NT2/D1 (cell line): Measurements from ENCODE around the gene PPTC7.
"Not testable (repeated sequence)": the region's sequence is repeated elsewhere in the genome, so short reads cannot be mapped to it uniquely, and the experiment has no call there.

Source experiments
- DNase-seq: peaks from one replicate; pipeline ENCODE4 v3.0.0-alpha.2; 2011; ENCODE audit warnings: low read depth, low spot score
- H3K27me3 ChIP-seq: 2 replicates; pipeline ENCODE4 v1.6.0; 2011; ENCODE audit warnings: mild to moderate bottlenecking; ENCODE audit not compliant: insufficient read length, insufficient read depth
- H3K36me3 ChIP-seq: 2 replicates; pipeline ENCODE4 v1.6.1; 2011; ENCODE audit warnings: mild to moderate bottlenecking, low read length, mixed read lengths; ENCODE audit not compliant: insufficient read depth, insufficient read length
- H3K4me1 ChIP-seq: 2 replicates; pipeline ENCODE4 v1.5.1; 2011; ENCODE audit not compliant: insufficient read depth, insufficient read length
- H3K4me3 ChIP-seq: 2 replicates; pipeline ENCODE4 v1.5.1; 2011; ENCODE audit warnings: low read depth; ENCODE audit not compliant: insufficient read length
- H3K9ac ChIP-seq: 2 replicates; pipeline ENCODE4 v1.6.0; 2011; ENCODE audit warnings: low read depth; ENCODE audit not compliant: insufficient read length
- H3K9me3 ChIP-seq: 2 replicates; pipeline ENCODE4 v1.5.1; 2011; ENCODE audit warnings: mild to moderate bottlenecking, low read length; ENCODE audit not compliant: insufficient read depth
- SUZ12 ChIP-seq: IDR thresholded peaks from 2 replicates; pipeline ENCODE4 v1.6.1; 2011; ENCODE audit not compliant: insufficient read length, insufficient read depth; ENCODE audit errors: extremely low read depth
- YY1 ChIP-seq: IDR thresholded peaks from 2 replicates; pipeline ENCODE4 v1.6.1; 2011; ENCODE audit not compliant: insufficient read length, insufficient read depth
- ZNF274 ChIP-seq: IDR thresholded peaks from 2 replicates; pipeline ENCODE4 v1.6.1; 2011; ENCODE audit warnings: mild to moderate bottlenecking, low read depth, low read length

PPTC7 gene

DNA sequence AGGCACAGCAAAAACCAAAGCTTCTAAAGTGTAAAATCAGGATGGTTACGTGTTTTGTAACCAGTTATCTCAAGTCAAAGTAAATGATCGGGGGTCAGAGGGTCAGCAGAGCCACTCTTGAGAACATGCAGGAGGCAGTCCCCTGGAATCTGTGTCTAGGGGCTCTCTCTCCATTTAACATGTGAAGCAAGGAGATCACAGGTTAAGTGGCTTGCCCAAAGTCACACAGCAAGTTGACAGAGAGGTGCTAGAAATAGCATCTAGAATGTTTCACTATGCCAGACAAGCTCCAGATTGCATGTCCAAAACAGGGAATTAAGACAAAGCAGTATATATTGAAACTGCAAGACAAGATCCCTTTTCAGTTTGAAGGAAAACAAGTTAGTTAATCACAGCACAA lies 33.4 kb downstream of the PPTC7 start:
- no peaks in the 10 kb centered on the region for H3K4me1 ChIP-seq
- no peak for TF ChIP-seq ZNF274
- no peak for TF ChIP-seq YY1
- TF ChIP-seq SUZ12: no peak
- no peaks in the 10 kb centered on the region for H3K9me3 ChIP-seq
- no peak for DNase-seq
- no peaks in the 10 kb centered on the region for H3K27me3 ChIP-seq
- peaks cover 20% of the 10 kb centered on the region for H3K36me3 ChIP-seq
- H3K9ac ChIP-seq: no peak overlapping the region
- H3K4me3 ChIP-seq: no peak overlapping the region

DNA sequence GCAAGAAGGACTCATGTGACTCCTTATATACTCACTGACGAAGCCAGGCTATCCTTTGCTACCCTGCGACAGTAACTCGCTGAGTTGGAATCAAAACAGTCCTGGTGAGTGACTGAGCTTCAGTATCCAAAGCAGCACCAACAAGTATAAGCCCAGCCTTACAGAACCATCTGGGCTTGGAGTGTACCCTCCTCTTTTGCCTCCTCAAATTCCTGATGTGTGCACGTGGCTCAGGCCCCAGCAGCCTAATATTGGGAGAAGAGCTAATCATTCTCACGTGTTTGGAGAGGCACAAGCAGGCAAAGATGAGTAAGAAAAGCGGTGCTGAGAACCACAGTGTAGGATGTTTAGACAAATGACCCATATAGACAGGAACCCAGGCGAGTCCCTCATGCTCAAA lies 34.4 kb downstream of the PPTC7 start:
- no peaks in the 10 kb centered on the region for H3K27me3 ChIP-seq
- H3K9me3 ChIP-seq: no peaks in the 10 kb centered on the region
- no peak overlapping the region for H3K9ac ChIP-seq
- H3K4me3 ChIP-seq: no peak overlapping the region
- H3K36me3 ChIP-seq: peaks cover 25% of the 10 kb centered on the region
- no peak for DNase-seq
- peaks cover 1% of the 10 kb centered on the region for H3K4me1 ChIP-seq
- TF ChIP-seq SUZ12 (no peak), YY1 (no peak), ZNF274 (no peak)

DNA sequence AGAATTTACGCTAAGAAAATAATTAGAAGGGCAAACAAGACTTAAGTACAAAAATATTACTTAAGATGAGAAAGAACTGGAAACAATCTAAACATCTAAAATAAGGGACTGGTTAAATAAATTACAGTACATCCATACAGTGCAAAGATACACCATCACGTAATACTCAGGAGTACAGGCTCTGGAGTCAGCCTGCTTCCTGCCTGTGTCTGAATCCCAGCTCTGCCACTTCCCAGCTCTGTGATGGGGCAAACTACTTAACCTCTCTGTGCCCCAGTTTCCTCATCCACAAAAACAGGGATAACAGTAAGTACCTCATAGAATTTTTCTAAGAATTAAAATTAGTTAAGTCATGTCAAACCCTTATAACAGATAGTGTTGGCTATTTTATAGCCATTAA lies 36.0 kb downstream of the PPTC7 start:
- Histone ChIP-seq H3K36me3 (peaks cover 32% of the 10 kb centered on the region), H3K4me1 (peaks cover 4% of the 10 kb centered on the region), H3K27me3 (no peaks in the 10 kb centered on the region), H3K9me3 (no peaks in the 10 kb centered on the region), H3K9ac (no peak overlapping the region), H3K4me3 (no peak overlapping the region)
- no peak for DNase-seq
- TF ChIP-seq SUZ12 (no peak), ZNF274 (no peak), YY1 (no peak)

- no peaks in the 10 kb centered on the region for H3K27me3 ChIP-seq
- peaks cover 28% of the 10 kb centered on the region for H3K36me3 ChIP-seq
- no peaks in the 10 kb centered on the region for H3K9me3 ChIP-seq
- no peak for DNase-seq
- H3K4me1 ChIP-seq: peaks cover 4% of the 10 kb centered on the region
- TF ChIP-seq YY1 (no peak), SUZ12 (no peak)
- H3K4me3 ChIP-seq: no peak overlapping the region
- H3K9ac ChIP-seq: no peak overlapping the region
Measured at GRCh38 chr12:110546339-110546738, 36.8 kb downstream of the PPTC7 start.

GRCh38 chr12:110545812-110546211 lies 37.3 kb downstream of the PPTC7 start:
- H3K4me1 ChIP-seq: peaks cover 4% of the 10 kb centered on the region
- H3K27me3 ChIP-seq: no peaks in the 10 kb centered on the region
- H3K36me3 ChIP-seq: peaks cover 28% of the 10 kb centered on the region
- no peak overlapping the region for H3K9ac ChIP-seq
- TF ChIP-seq ZNF274 (no peak), YY1 (no peak), SUZ12 (no peak)
- H3K4me3 ChIP-seq: no peak overlapping the region
- no peak for DNase-seq
- no peaks in the 10 kb centered on the region for H3K9me3 ChIP-seq

- H3K27me3 ChIP-seq, DNase-seq, H3K4me1 ChIP-seq, H3K9me3 ChIP-seq, H3K9ac ChIP-seq, H3K4me3 ChIP-seq: not testable (repeated sequence)
- peaks cover 24% of the 10 kb centered on the region for H3K36me3 ChIP-seq
Measured at GRCh38 chr12:110545259-110545658, 37.9 kb downstream of the PPTC7 start.

DNA sequence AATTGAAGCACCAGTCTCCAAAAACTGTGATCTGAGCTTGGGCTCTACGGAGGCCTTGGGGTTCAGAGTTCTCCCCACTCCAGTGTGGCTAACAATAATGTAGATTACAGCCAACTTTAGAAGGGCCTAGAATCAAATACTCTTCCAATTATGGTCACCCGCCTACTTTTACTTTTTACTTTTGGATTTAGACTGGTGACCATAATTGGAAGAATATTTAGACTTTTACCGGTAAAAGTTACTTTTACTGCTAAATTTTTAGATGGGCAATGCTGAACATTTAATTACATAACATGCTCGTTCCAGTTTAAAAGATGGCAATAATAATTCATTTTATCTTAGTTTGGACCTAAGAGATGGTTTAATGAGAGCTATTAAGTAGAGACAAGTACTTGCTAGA lies 39.2 kb downstream of the PPTC7 start:
- H3K9ac ChIP-seq: no peak overlapping the region
- H3K4me3 ChIP-seq: no peak overlapping the region
- TF ChIP-seq YY1 (no peak), SUZ12 (no peak), ZNF274 (no peak)
- no peak for DNase-seq
- H3K4me1 ChIP-seq: peaks cover 4% of the 10 kb centered on the region
- peaks cover 32% of the 10 kb centered on the region for H3K36me3 ChIP-seq
- no peaks in the 10 kb centered on the region for H3K27me3 ChIP-seq
- H3K9me3 ChIP-seq: no peaks in the 10 kb centered on the region

- no peak overlapping the region for H3K9ac ChIP-seq
- DNase-seq: no peak
Measured at GRCh38 chr12:110543252-110543959, 39.7 kb downstream of the PPTC7 start.

More at GRCh38 chr12:110543252-110543959, 39.7 kb downstream of the PPTC7 start:
- H3K9me3 ChIP-seq: no peaks in the 10 kb centered on the region
- no peaks in the 10 kb centered on the region for H3K27me3 ChIP-seq
- H3K4me3 ChIP-seq: no peak overlapping the region
- H3K4me1 ChIP-seq: peaks cover 4% of the 10 kb centered on the region
- H3K36me3 ChIP-seq: peaks cover 33% of the 10 kb centered on the region
- TF ChIP-seq ZNF274 (no peak), SUZ12 (no peak), YY1 (no peak)
